C4-2B (cell line): ENCODE data around the gene CEMIP.

Source experiments
- CTCF ChIP-seq: fragments of 450-650 bp; conservative IDR thresholded peaks from 2 replicates; pipeline ENCODE4 v1.5.1; 2017; ENCODE audit warnings: mild to moderate bottlenecking
- ZFX ChIP-seq: fragments of 450-650 bp; IDR thresholded peaks from 2 replicates; pipeline ENCODE4 v1.6.1; 2017

GRCh38 chr15:80953953-80954778, 175.0 kb downstream of the CEMIP start:
- no peak for TF ChIP-seq CTCF
- TF ChIP-seq ZFX: no peak
